Thyroid gland (tissue), 4 donors: ENCODE measurements around the gene SELENOI. TPM values are rescaled to one million over a fixed set of nuclear protein-coding genes. Genes with fewer than 3 reads are reported as not detected.
A peak's percentile ranks its signal among the peaks of the same experiment; 100 is the strongest.

Source experiments
- DNase-seq, 2 donors: peaks; one replicate each; pipeline ENCODE4 v3.0.0-alpha.2; 2019
- H3K27ac ChIP-seq, 3 donors: fragments of 200-600 bp; sonication (generic); 1 replicate in 2 of 3; 2 replicates in 1 of 3; pipeline ENCODE4 v1.5.1; 2016 to 2019; ENCODE audit warnings: mild to moderate bottlenecking in 1 of 3, moderate library complexity in 1 of 3
- H3K27me3 ChIP-seq: fragments of 200-600 bp; sonication (generic); one replicate; pipeline ENCODE4 v1.5.1; 2019
- H3K36me3 ChIP-seq, 2 donors: fragments of 200-600 bp; sonication (generic); one replicate each; pipeline ENCODE4 v1.5.1; 2016 to 2019
- H3K4me1 ChIP-seq, 2 donors: fragments of 200-600 bp; sonication (generic); one replicate each; pipeline ENCODE4 v1.5.1; 2017 to 2019
- H3K4me3 ChIP-seq, 3 donors: fragments of 200-600 bp; sonication (generic); replicated peaks in 1 of 3; 1 replicate in 2 of 3; 2 replicates in 1 of 3; pipeline ENCODE4 v1.5.1; 2016; ENCODE audit warnings: mild to moderate bottlenecking in 1 of 3
- H3K9me3 ChIP-seq: fragments of 200-600 bp; sonication (generic); one replicate; pipeline ENCODE4 v1.5.1; 2017
- CTCF ChIP-seq, 6 experiments: fragments of 200-600 bp in 3 of 6; fragments of 450-650 bp in 3 of 6; sonication (generic) in 3 of 6; IDR thresholded peaks; one replicate each; pipeline ENCODE4 v1.5.1; 2016 to 2019; ENCODE audit warnings: antibody characterized with exemption in 6 of 6, mild to moderate bottlenecking in 2 of 6, inconsistent platforms in 1 of 6, moderate library complexity in 1 of 6
- POLR2A ChIP-seq, 2 donors: fragments of 450-650 bp; IDR thresholded peaks; one replicate each; pipeline ENCODE4 v1.6.1; 2017; ENCODE audit warnings: antibody characterized with exemption in 2 of 2, mild to moderate bottlenecking in 2 of 2, moderate library complexity in 1 of 2
- WGBS, 2 donors: methylation state at CpG; one replicate each; pipeline ENCODE4 v1.1.5; 2017; 5-methylcytosine and 5-hydroxymethylcytosine counted together
- intact Hi-C: fragments of 100-400 bp; cut with DNase I; formaldehyde crosslinking; loops from one replicate; pipeline ENCODE4 v1.15.1; 2023
- total RNA-seq, 4 donors: library from RNA; depleted of rRNA; stranded (reverse); fragments of >200 nt; gene quantifications; one replicate each; pipeline ENCODE4 v1.2.3, GENCODE V29; 2016

Gene SELENOI
- total RNA-seq, 4 donors from 2014 or later: 16.7 to 31.2 (median 21.8) TPM

DNA sequence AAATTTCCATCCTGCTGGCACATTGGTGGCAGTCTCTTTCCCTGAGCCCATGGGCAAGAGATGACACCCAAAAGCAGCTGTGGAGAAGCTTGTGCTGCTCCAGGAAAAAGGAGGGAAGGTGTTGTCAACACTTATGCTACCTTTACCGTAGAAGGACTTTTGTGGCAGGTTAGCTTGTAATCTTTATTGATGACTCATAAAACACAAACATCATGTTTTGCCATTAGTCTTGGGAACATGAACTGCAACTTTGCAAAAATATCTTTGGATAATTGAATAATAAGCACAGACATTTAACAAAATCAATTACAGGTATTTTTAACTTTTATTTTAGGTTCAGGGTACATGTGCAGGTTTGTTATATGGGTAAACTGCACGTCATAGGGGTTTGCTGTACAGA lies 89.2 kb downstream of the SELENOI start:
- WGBS, 2 donors: 94 to 98% methylated on average over 2 of the region's 2 CpGs
- no peaks in the 10 kb centered on the region for H3K36me3 ChIP-seq
- peaks cover 0 to 10% of the 10 kb centered on the region in 2 donors for H3K4me1 ChIP-seq
- H3K4me3 ChIP-seq: no peak overlapping the region
- no peak for TF ChIP-seq POLR2A (IDR thresholded peaks at IDR 0.05)
- TF ChIP-seq CTCF (IDR thresholded peaks at IDR 0.05): no peak
- H3K9me3 ChIP-seq: no peaks in the 10 kb centered on the region
- DNase-seq: no peak
- H3K27me3 ChIP-seq: no peaks in the 10 kb centered on the region
- no peak overlapping the region for H3K27ac ChIP-seq
- intact Hi-C loops: no loop called here

DNA sequence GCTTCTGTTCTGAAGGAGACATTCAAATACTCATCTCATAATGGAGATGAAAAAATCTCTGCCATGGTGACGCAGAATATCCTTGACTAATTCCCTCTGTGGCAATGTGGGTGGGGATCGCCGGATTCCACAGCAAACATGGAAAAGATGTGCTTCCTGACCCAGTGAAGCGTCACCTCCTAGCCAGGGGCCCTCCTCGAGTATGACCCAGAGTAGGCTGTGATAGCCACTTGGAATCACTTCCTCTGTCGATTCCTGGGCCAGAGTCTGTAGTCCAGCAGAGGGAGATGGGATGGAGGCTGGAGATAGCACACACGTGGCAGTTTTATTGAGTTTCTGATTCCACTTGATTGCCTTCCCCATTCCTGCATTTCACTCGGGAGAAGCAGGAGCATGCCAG lies 92.6 kb downstream of the SELENOI start:
- Histone ChIP-seq H3K27me3 (no peaks in the 10 kb centered on the region), H3K9me3 (no peaks in the 10 kb centered on the region), H3K27ac (no peak overlapping the region), H3K4me3 (no peak overlapping the region), H3K36me3 (no peaks in the 10 kb centered on the region), H3K4me1 (peaks cover 0 to 5% of the 10 kb centered on the region in 2 donors)
- peak in 1 of 6 experiments; percentile 29 for TF ChIP-seq CTCF (IDR thresholded peaks at IDR 0.05)
- no peak for TF ChIP-seq POLR2A (IDR thresholded peaks at IDR 0.05)
- intact Hi-C loops: no loop called here
- WGBS, 2 donors: 17 to 33% methylated on average over 8 of the region's 8 CpGs
- DNase-seq: peak; percentile 48 to 52

DNA sequence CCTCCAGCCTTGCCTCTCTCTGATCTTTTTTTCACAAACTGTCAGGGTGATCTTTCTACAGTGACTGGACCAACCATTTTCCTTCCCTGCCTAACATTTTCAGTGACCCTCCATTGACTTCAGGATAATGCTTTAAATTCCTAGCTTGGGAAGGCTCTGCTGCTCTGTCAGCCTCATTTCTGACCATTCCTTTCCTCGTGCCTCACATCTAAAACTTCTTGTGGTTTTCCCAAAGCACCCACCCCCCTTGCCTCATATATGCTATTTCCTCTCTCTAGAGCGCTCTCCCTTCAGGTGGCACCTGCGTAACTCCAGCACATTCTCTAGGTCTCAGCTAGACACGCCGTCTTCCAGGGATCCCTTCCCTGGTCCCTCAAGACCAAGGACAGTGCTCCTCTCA lies 93.0 kb downstream of the SELENOI start:
- no peak overlapping the region for H3K4me3 ChIP-seq
- H3K4me1 ChIP-seq: peaks cover 0 to 5% of the 10 kb centered on the region in 2 donors
- 87 to 89% methylated on average over 5 of the region's 5 CpGs for WGBS, 2 donors
- no peaks in the 10 kb centered on the region for H3K27me3 ChIP-seq
- no peak overlapping the region for H3K27ac ChIP-seq
- intact Hi-C loops: no loop called here
- TF ChIP-seq CTCF (IDR thresholded peaks at IDR 0.05) (peak in 1 of 6 experiments; percentile 2), POLR2A (IDR thresholded peaks at IDR 0.05) (no peak)
- no peak for DNase-seq
- H3K36me3 ChIP-seq: no peaks in the 10 kb centered on the region
- H3K9me3 ChIP-seq: no peaks in the 10 kb centered on the region

DNA sequence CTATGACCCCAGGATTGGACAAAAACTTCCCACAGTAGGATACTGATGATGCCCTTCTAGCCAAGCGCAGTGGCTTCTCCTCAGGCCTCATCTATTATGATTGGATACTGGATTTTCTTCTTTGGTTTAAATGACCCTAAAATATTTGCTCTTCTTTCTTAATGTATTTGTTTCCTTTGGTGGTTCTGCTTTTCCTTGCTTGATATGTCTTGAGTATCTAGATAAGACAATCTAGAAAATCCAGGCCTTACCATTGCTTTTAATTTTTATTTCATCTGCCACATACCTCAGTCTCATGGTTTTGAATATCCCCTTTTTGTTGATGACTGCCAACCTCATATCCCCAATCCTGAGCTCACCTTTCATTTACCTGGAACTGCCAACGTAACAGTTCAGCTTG lies 96.4 kb downstream of the SELENOI start:
- no peak overlapping the region for H3K27ac ChIP-seq
- no peak for TF ChIP-seq POLR2A (IDR thresholded peaks at IDR 0.05)
- no peak for TF ChIP-seq CTCF (IDR thresholded peaks at IDR 0.05)
- intact Hi-C loops: no loop called here
- H3K4me1 ChIP-seq: peaks cover 0 to 5% of the 10 kb centered on the region in 2 donors
- H3K9me3 ChIP-seq: no peaks in the 10 kb centered on the region
- 92 to 93% methylated on average over 2 of the region's 2 CpGs for WGBS, 2 donors
- no peaks in the 10 kb centered on the region for H3K36me3 ChIP-seq
- H3K27me3 ChIP-seq: no peaks in the 10 kb centered on the region
- no peak for DNase-seq
- no peak overlapping the region for H3K4me3 ChIP-seq

DNA sequence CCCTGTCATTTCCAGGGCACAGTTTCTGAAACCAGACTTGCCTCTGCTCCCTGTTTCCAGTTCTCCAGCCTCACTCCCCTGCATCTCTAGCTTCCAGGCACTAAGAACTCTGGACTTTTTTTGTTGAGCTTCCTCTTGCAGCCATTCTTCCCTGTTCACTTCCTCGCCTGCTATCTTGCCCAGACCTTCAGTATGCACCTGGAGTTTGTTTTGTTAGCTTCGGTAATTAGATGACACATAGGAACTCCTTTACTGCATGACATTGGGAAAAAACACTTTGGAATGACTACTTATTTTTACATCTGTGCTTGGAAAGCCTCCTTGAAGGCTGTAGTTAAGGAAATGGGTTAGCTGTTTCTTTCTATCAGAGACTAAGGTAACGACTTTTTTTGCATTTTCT lies 96.8 kb downstream of the SELENOI start:
- Histone ChIP-seq H3K27ac (no peak overlapping the region), H3K36me3 (no peaks in the 10 kb centered on the region), H3K4me3 (no peak overlapping the region), H3K9me3 (no peaks in the 10 kb centered on the region), H3K4me1 (peaks cover 0 to 5% of the 10 kb centered on the region in 2 donors), H3K27me3 (no peaks in the 10 kb centered on the region)
- no peak for DNase-seq
- intact Hi-C loops: no loop called here
- 81 to 85% methylated on average over 3 of the region's 3 CpGs for WGBS, 2 donors
- TF ChIP-seq CTCF (IDR thresholded peaks at IDR 0.05) (no peak), POLR2A (IDR thresholded peaks at IDR 0.05) (no peak)
